ENCODE results near the gene RAPGEF4. TPM values are rescaled to one million over a fixed set of nuclear protein-coding genes. Genes with fewer than 3 reads are reported as not detected.

RAPGEF4 gene
- total RNA-seq, 1 experiment from 2014 or later, result 1.4 TPM

GRCh38 chr2:172830482-172830881 lies 94.8 kb downstream of the RAPGEF4 start:
- H3K27me3 ChIP-seq (ENCODE audit: insufficient read depth, low read length), result no peaks in the 10 kb centered on the region
- H4K20me1 ChIP-seq (ENCODE audit: control insufficient read depth, insufficient read depth, insufficient read length), result no peaks in the 10 kb centered on the region

More at GRCh38 chr2:172830482-172830881, 94.8 kb downstream of the RAPGEF4 start:
- H3K9ac ChIP-seq (ENCODE audit: extremely low read depth, insufficient read length, low read length), result no peak overlapping the region
- no peaks in the 10 kb centered on the region for H3K79me1 ChIP-seq (ENCODE audit: insufficient read depth, low read depth, low read length, poor library complexity, severe bottlenecking)
- no peak overlapping the region for H3K14ac ChIP-seq (ENCODE audit: insufficient read depth, low read length)
- no CpG with 5 or more reads among the region's 4 CpGs for WGBS (ENCODE audit: extremely low coverage, insufficient read length, low lambda C conversion rate)
- 0 out of 2 replicates have a peak, but pooled peaks cover 1% of the 10 kb centered on the region for H3K79me2 ChIP-seq (ENCODE audit: insufficient read depth, low read length)
- no peak overlapping the region for H2BK5ac ChIP-seq (ENCODE audit: insufficient read length, low read length)
- no peaks in the 10 kb centered on the region for H3K23me2 ChIP-seq (ENCODE audit: insufficient read length, low read depth, low read length, poor library complexity, severe bottlenecking)
- peaks cover 3 to 4% of the 10 kb centered on the region in 2 experiments; a peak in 2 of 4 replicates for H3K4me1 Mint-ChIP-seq
- H3K4me1 ChIP-seq (ENCODE audit: insufficient read depth, low read length), result no peaks in the 10 kb centered on the region
- no peaks in the 10 kb centered on the region for H3K27me3 Mint-ChIP-seq (ENCODE audit: low read depth)
- H4K5ac ChIP-seq (ENCODE audit: insufficient read length, low read depth, low read length), result no peak overlapping the region
- no peak overlapping the region for H3K56ac ChIP-seq (ENCODE audit: insufficient read length, low read depth, low read length)
- H2BK12ac ChIP-seq (ENCODE audit: insufficient read length, low read depth, low read length), result no peak overlapping the region
- no peak overlapping the region for H3K27ac Mint-ChIP-seq
- H4K8ac ChIP-seq (replicated peaks; ENCODE audit: insufficient read length, low read depth, low read length), result no peak overlapping the region
- H2AK5ac ChIP-seq (ENCODE audit: insufficient read length, low read length), result no peak overlapping the region
- H3K18ac ChIP-seq (ENCODE audit: insufficient read length, low read depth, low read length), result no peak overlapping the region
- H2BK15ac ChIP-seq (ENCODE audit: low read depth, low read length), result no peak overlapping the region
- H3K9me3 Mint-ChIP-seq, result no peaks in the 10 kb centered on the region
- no peak overlapping the region for H2BK120ac ChIP-seq (ENCODE audit: low read depth, low read length, poor library complexity, severe bottlenecking)
- no peak overlapping the region for H2BK20ac ChIP-seq (ENCODE audit: low read depth, low read length, poor library complexity, severe bottlenecking)
- H2AFZ ChIP-seq (ENCODE audit: low read length), result no peak overlapping the region
- no peaks in the 10 kb centered on the region for H3K36me3 Mint-ChIP-seq (ENCODE audit: insufficient read depth in 1 of 3, low read depth in 3 of 3)
- TF ChIP-seq, protein P1, sequence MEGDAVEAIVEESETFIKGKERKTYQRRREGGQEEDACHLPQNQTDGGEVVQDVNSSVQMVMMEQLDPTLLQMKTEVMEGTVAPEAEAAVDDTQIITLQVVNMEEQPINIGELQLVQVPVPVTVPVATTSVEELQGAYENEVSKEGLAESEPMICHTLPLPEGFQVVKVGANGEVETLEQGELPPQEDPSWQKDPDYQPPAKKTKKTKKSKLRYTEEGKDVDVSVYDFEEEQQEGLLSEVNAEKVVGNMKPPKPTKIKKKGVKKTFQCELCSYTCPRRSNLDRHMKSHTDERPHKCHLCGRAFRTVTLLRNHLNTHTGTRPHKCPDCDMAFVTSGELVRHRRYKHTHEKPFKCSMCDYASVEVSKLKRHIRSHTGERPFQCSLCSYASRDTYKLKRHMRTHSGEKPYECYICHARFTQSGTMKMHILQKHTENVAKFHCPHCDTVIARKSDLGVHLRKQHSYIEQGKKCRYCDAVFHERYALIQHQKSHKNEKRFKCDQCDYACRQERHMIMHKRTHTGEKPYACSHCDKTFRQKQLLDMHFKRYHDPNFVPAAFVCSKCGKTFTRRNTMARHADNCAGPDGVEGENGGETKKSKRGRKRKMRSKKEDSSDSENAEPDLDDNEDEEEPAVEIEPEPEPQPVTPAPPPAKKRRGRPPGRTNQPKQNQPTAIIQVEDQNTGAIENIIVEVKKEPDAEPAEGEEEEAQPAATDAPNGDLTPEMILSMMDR (conservative IDR thresholded peaks at IDR 0.05), result no peak
- no peak overlapping the region for H3K23ac ChIP-seq (ENCODE audit: insufficient read length, low read depth, low read length)
- no peak overlapping the region for H3K4me2 ChIP-seq (ENCODE audit: insufficient read depth, insufficient read length, low read length)
- H3K27ac ChIP-seq (ENCODE audit: insufficient read length, low read depth, low read length), result no peak overlapping the region
- H3K4me3 Mint-ChIP-seq, result no peak overlapping the region
- no peaks in the 10 kb centered on the region for H3K9me3 ChIP-seq (ENCODE audit: control insufficient read depth, low read depth, low read length)
- no peak overlapping the region for H4K91ac ChIP-seq (ENCODE audit: insufficient read length, low read depth, low read length)
- H3K4ac ChIP-seq (ENCODE audit: low read depth, low read length), result no peak overlapping the region
- no peak for DNase-seq
- H3T11ph ChIP-seq (ENCODE audit: low read length), result no peak overlapping the region
